Psoas muscle (tissue), 8 donors: ENCODE data around the gene TESK1. TPM values are rescaled to one million over a fixed set of nuclear protein-coding genes. Genes with fewer than 3 reads are reported as not detected.

Source experiments
- ATAC-seq, 4 donors: fragments of 200-7000 bp; cut with Tn5 transposase; one replicate each; pipeline ENCODE4 v1.9.1; 2020; ENCODE audit warnings: moderate library complexity in 3 of 4, mild to moderate bottlenecking in 2 of 4
- DNase-seq, 2 donors: peaks; one replicate each; pipeline ENCODE4 v3.0.0-alpha.2; 2020
- H3K27ac ChIP-seq: fragments of 200-600 bp; one replicate; pipeline ENCODE4 v1.8.0; 2022
- H3K27me3 ChIP-seq, 3 donors: fragments of 200-600 bp in 1 of 3; one replicate each; pipeline versions ENCODE4 v1.6.1 to v1.8.0; 2013 to 2022; ENCODE audit warnings: low read length in 2 of 3, mild to moderate bottlenecking in 2 of 3, moderate library complexity in 1 of 3; ENCODE audit not compliant: insufficient read depth in 3 of 3
- H3K36me3 ChIP-seq, 2 donors: fragments of 200-600 bp in 1 of 2; one replicate each; pipeline versions ENCODE4 v1.6.1 to v1.8.0; 2013 to 2022; ENCODE audit warnings: low read depth in 1 of 2, mild to moderate bottlenecking in 1 of 2, moderate library complexity in 1 of 2; ENCODE audit not compliant: insufficient read depth in 1 of 2
- H3K4me1 ChIP-seq: fragments of 200-600 bp; one replicate; pipeline ENCODE4 v1.8.0; 2022
- H3K4me3 ChIP-seq: fragments of 200-600 bp; one replicate; pipeline ENCODE4 v1.8.0; 2022; ENCODE audit warnings: mild to moderate bottlenecking
- H3K9me3 ChIP-seq: fragments of 200-600 bp; one replicate; pipeline ENCODE4 v1.8.0; 2022
- CTCF ChIP-seq: fragments of 200-600 bp; IDR thresholded peaks from one replicate; pipeline ENCODE4 v1.8.0; 2022; ENCODE audit warnings: antibody characterized with exemption
- WGBS, 3 donors: extraction: QIAGEN DNeasy Blood & Tissue Kit; methylation state at CpG; one replicate each; pipeline versions ENCODE4 v1.1.6 to v1.1.7; 2013; 5-methylcytosine and 5-hydroxymethylcytosine counted together
- intact Hi-C, 2 donors: fragments of 100-400 bp; cut with DNase I; formaldehyde crosslinking; loops; one replicate each; pipeline versions ENCODE4 v1.11.0 to v1.14.2; 2022
- polyA plus RNA-seq, 3 donors: library from polyadenylated mRNA; stranded (reverse); fragments of 200-250 nt; gene quantifications; one replicate each; pipeline ENCODE4 v1.2.3, GENCODE V29; 2013
- total RNA-seq, 4 donors: library from RNA; stranded (reverse); fragmentation: NEBNext Ultra II Directional in 2 of 4; extraction: Animal tissue kit (Norgen Biotek cat#: 25700) in 2 of 4; gene quantifications; one replicate each; pipeline versions ENCODE4 v1.2.1 to v1.2.4, GENCODE V29; 2021 to 2023
- donor health status: healthy with polysubstance abuse.
- donor health status: DM: no; HTN: no; CAD: no; lungs with moderate emphysema.
- donor health status: Bipolar disorder and iron deficiency.
- donor health status: healthy.
- donor health status: DM: yes; HTN: yes; CAD: no.
- donor health status: DM: no; HTN: no; CAD: no.
- donor health status: DM: no; HTN: no; CAD: no.
- donor health status: DM: yes; HTN: yes; CAD: no.

Gene TESK1
- total and polyA plus RNA-seq, 7 donors, result 44.4 to 81.0 (median 60.1) TPM

GRCh38 chr9:35658137-35658967 is 53.3 kb downstream of the TESK1 start, which contains the start of gene CCDC107:
TSS of gene CCDC107 (plus strand) at chr9:35658292. CDS start at chr9:35658380, 88 bp downstream.
- 0 to 1% (median 1%) methylated on average over 63 to 67 of the region's 67 CpGs for WGBS, 3 donors
- TF ChIP-seq CTCF, result peak; percentile 68
- Histone ChIP-seq H3K4me1 (peaks cover 26% of the 10 kb centered on the region), H3K27ac (peak within 1 kb of the TSS; percentile 100), H3K36me3 (peaks cover 0 to 18% of the 10 kb centered on the region in 2 donors), H3K27me3 (no peaks in the 10 kb centered on the region), H3K4me3 (peak within 1 kb of the TSS; percentile 89), H3K9me3 (no peaks in the 10 kb centered on the region)
- intact Hi-C loops, result loop anchor here (2.0 kb wide), 1 partner anchor 72 kb away; no protein-coding TSS in a partner anchor
- peak; percentile 79 to 83 (median 81) for ATAC-seq
- DNase-seq, result peak; percentile 87 to 93

- Histone ChIP-seq H3K9me3 (no peaks in the 10 kb centered on the region), H3K27ac (peak overlapping the region; percentile 100), H3K27me3 (no peaks in the 10 kb centered on the region), H3K36me3 (peaks cover 0 to 18% of the 10 kb centered on the region in 2 donors), H3K4me1 (peaks cover 26% of the 10 kb centered on the region), H3K4me3 (peak overlapping the region; percentile 89)
- DNase-seq, result peak; percentile 59 to 76
- peak; percentile 20 to 44 (median 32) for ATAC-seq
- TF ChIP-seq CTCF, result no peak
- 0 to 5% (median 1%) methylated on average over 2 of the region's 2 CpGs for WGBS, 3 donors
- intact Hi-C loops, result loop anchor here (2.0 kb wide), 1 partner anchor 72 kb away; no protein-coding TSS in a partner anchor
These were observed 53.8 kb downstream of the TESK1 start for GRCh38 chr9:35658968-35659220.

- no peak for TF ChIP-seq CTCF
- DNase-seq, result no peak
- WGBS, 3 donors, result 32 to 46% (median 39%) methylated on average over 3 of the region's 3 CpGs
These were observed 54.3 kb downstream of the TESK1 start for GRCh38 chr9:35659340-35659739.

More at GRCh38 chr9:35659340-35659739, 54.3 kb downstream of the TESK1 start:
- H3K4me3 ChIP-seq, result peak overlapping the region; percentile 89
- peaks cover 26% of the 10 kb centered on the region for H3K4me1 ChIP-seq
- H3K36me3 ChIP-seq, result peaks cover 0 to 18% of the 10 kb centered on the region in 2 donors
- ATAC-seq, result peak; percentile 22 to 60 (median 46)
- H3K27me3 ChIP-seq, result no peaks in the 10 kb centered on the region
- intact Hi-C loops, result loop anchor here (2.0 kb wide), 1 partner anchor 71 kb away; no protein-coding TSS in a partner anchor
- H3K9me3 ChIP-seq, result no peaks in the 10 kb centered on the region
- H3K27ac ChIP-seq, result peak overlapping the region; percentile 100

Other genes with a start within 250 kb of the TESK1 start
- gene RUSC2, start 115.2 kb upstream of the TESK1 start, total RNA-seq, result 100 to 1,000 TPM in 1 of 4 donors, 10 to 100 TPM in 3; 34.4 to 101 (median 72.1) TPM
- 10 to 100 TPM; 37.1 to 53.9 (median 45.7) TPM for gene RUSC2, start 115.2 kb upstream of the TESK1 start, polyA plus RNA-seq
- gene CD72, start 13.2 kb downstream of the TESK1 start, total RNA-seq, result under 1 TPM; 0.57 to 0.71 (median 0.64) TPM
- 1 to 10 TPM in 1 of 3 donors, under 1 TPM in 2; 0.46 to 1.2 (median 0.68) TPM for gene CD72, start 13.2 kb downstream of the TESK1 start, polyA plus RNA-seq
- gene SIT1, start 45.7 kb downstream of the TESK1 start, total RNA-seq, result under 1 TPM; 0.23 to 0.34 (median 0.28) TPM
- gene SIT1, start 45.7 kb downstream of the TESK1 start, polyA plus RNA-seq, result under 1 TPM in 2 of 3 donors, not detected in 1; 0.08 to 0.10 TPM
- gene RMRP, start 52.8 kb downstream of the TESK1 start, total RNA-seq, result over 10,000 TPM in 1 of 4 donors, 1,000 to 10,000 TPM in 3; 3,787 to 10,280 (median 6,744) TPM
- 10 to 100 TPM in 1 of 3 donors, not detected in 2; 26.8 TPM for gene RMRP, start 52.8 kb downstream of the TESK1 start, polyA plus RNA-seq
- gene CCDC107, start 53.0 kb downstream of the TESK1 start, total RNA-seq, result 10 to 100 TPM; 15.4 to 39.4 (median 27.5) TPM
- gene CCDC107, start 53.0 kb downstream of the TESK1 start, polyA plus RNA-seq, result 10 to 100 TPM; 21.5 to 49.4 (median 36.3) TPM
- under 1 TPM in 3 of 4 donors, not detected in 1; 0.07 to 0.21 (median 0.10) TPM for gene ARHGEF39, start 59.9 kb downstream of the TESK1 start, total RNA-seq
- gene ARHGEF39, start 59.9 kb downstream of the TESK1 start, polyA plus RNA-seq, result under 1 TPM; 0.20 to 0.79 (median 0.29) TPM
- gene CA9, start 68.7 kb downstream of the TESK1 start, total RNA-seq, result not detected
- gene CA9, start 68.7 kb downstream of the TESK1 start, polyA plus RNA-seq, result under 1 TPM; 0.03 to 0.49 (median 0.05) TPM
- gene TPM2, start 84.7 kb downstream of the TESK1 start, total RNA-seq, result over 10,000 TPM in 1 of 4 donors, 1,000 to 10,000 TPM in 3; 6,047 to 11,456 (median 7,939) TPM
- over 10,000 TPM in 2 of 3 donors, 1,000 to 10,000 TPM in 1; 6,654 to 16,334 (median 13,470) TPM for gene TPM2, start 84.7 kb downstream of the TESK1 start, polyA plus RNA-seq
- gene TLN1, start 126.9 kb downstream of the TESK1 start, total RNA-seq, result 100 to 1,000 TPM; 146 to 212 (median 152) TPM
- 100 to 1,000 TPM in 1 of 3 donors, 10 to 100 TPM in 2; 88.2 to 320 (median 96.5) TPM for gene TLN1, start 126.9 kb downstream of the TESK1 start, polyA plus RNA-seq
- 10 to 100 TPM; 16.1 to 22.4 (median 20.5) TPM for gene CREB3, start 127.4 kb downstream of the TESK1 start, total RNA-seq
- 10 to 100 TPM; 20.9 to 55.1 (median 27.8) TPM for gene CREB3, start 127.4 kb downstream of the TESK1 start, polyA plus RNA-seq
- gene GBA2, start 144.0 kb downstream of the TESK1 start, total RNA-seq, result 10 to 100 TPM; 36.1 to 83.6 (median 50.1) TPM
- gene GBA2, start 144.0 kb downstream of the TESK1 start, polyA plus RNA-seq, result 100 to 1,000 TPM in 1 of 3 donors, 10 to 100 TPM in 2; 47.0 to 107 (median 47.4) TPM
- gene RGP1, start 144.0 kb downstream of the TESK1 start, total RNA-seq, result 10 to 100 TPM; 32.3 to 51.0 (median 37.4) TPM
- 10 to 100 TPM; 10.7 to 34.6 (median 24.0) TPM for gene RGP1, start 144.0 kb downstream of the TESK1 start, polyA plus RNA-seq
- not detected for gene MSMP, start 149.0 kb downstream of the TESK1 start, total RNA-seq
- 1 to 10 TPM in 1 of 3 donors, under 1 TPM in 1, not detected in 1; 0.16 to 1.2 TPM for gene MSMP, start 149.0 kb downstream of the TESK1 start, polyA plus RNA-seq
- 10 to 100 TPM; 14.7 to 28.4 (median 18.3) TPM for gene NPR2, start 186.3 kb downstream of the TESK1 start, total RNA-seq
- 10 to 100 TPM in 1 of 3 donors, 1 to 10 TPM in 2; 8.7 to 27.2 (median 9.2) TPM for gene NPR2, start 186.3 kb downstream of the TESK1 start, polyA plus RNA-seq
- gene SPAG8, start 207.0 kb downstream of the TESK1 start, total RNA-seq, result 1 to 10 TPM in 1 of 4 donors, under 1 TPM in 3; 0.39 to 1.3 (median 0.94) TPM
- gene SPAG8, start 207.0 kb downstream of the TESK1 start, polyA plus RNA-seq, result 1 to 10 TPM in 1 of 3 donors, under 1 TPM in 2; 0.25 to 1.2 (median 0.56) TPM
- gene HINT2, start 209.8 kb downstream of the TESK1 start, total RNA-seq, result 10 to 100 TPM; 36.5 to 53.9 (median 42.3) TPM
- 10 to 100 TPM; 43.8 to 64.7 (median 48.1) TPM for gene HINT2, start 209.8 kb downstream of the TESK1 start, polyA plus RNA-seq
- not detected for gene FAM221B, start 223.5 kb downstream of the TESK1 start, total RNA-seq
- not detected for gene FAM221B, start 223.5 kb downstream of the TESK1 start, polyA plus RNA-seq
- 10 to 100 TPM in 2 of 4 donors, 1 to 10 TPM in 2; 8.9 to 18.5 (median 11.6) TPM for gene TMEM8B, start 224.0 kb downstream of the TESK1 start, total RNA-seq
- gene TMEM8B, start 224.0 kb downstream of the TESK1 start, polyA plus RNA-seq, result 1 to 10 TPM; 2.8 to 5.9 (median 3.9) TPM